Measurements from ENCODE around the gene BARHL1. TPM values are rescaled to one million over a fixed set of nuclear protein-coding genes. Genes with fewer than 3 reads are reported as not detected.

Gene BARHL1
- total and polyA plus RNA-seq, 2 of the 4 experiments (the other 2 are of a cell fraction) = not detected

DNA sequence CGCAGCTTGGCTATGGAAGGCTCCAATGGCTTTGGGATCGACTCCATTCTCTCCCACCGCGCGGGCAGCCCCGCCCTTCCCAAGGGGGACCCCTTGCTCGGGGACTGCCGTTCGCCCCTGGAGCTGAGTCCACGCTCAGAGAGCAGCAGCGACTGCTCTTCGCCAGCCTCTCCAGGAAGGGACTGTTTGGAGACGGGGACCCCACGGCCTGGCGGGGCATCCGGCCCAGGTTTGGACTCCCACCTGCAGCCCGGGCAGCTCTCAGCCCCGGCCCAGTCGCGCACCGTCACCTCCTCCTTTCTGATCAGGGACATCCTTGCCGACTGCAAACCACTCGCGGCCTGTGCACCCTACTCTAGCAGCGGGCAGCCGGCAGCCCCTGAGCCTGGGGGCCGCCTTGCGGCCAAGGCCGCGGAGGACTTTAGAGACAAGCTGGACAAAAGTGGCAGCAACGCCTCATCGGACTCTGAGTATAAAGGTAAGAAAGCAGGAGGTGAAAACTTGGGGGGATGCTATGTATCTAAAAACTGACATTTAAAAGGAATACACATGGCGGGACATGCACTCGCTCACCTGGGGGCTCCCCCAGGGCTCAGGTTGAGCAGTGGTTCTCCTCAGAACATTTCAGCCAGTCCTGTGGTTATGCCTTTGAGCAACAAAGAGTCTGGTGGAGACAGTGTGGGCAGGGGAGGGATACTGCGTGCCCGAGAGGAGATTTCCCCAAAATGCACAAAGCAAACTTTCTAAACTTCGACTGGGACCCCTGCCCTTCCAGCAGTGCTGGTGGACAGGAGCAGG lies 579 bp downstream of the BARHL1 start:
- no peak overlapping the region for H2BK15ac ChIP-seq (ENCODE audit: low read depth, low read length)
- H3K9ac ChIP-seq (ENCODE audit: low read depth, low read length) = no peak overlapping the region
- no peak overlapping the region for H3K4me3 ChIP-seq (ENCODE audit: insufficient read depth, low read depth, low read length)
- no peak overlapping the region for H2BK120ac ChIP-seq (ENCODE audit: low read depth, low read length)
- CTCF ChIA-PET = no interaction called here
- H3K27me3 ChIP-seq (ENCODE audit: control insufficient read depth, insufficient read depth, low read length) = peaks cover 96% of the 10 kb centered on the region
- no peak overlapping the region for H3K4ac ChIP-seq (ENCODE audit: low read depth, low read length)
- dilution Hi-C loops (cut with HindIII; ENCODE audit: low sequenced_read_pairs, unreplicated experiment) (no loop called here), intact Hi-C loops (cut with micrococcal nuclease) (no loop called here), in situ Hi-C loops (cut with MboI; ENCODE audit: low sequenced_read_pairs) (no loop called here)
- H2AK5ac ChIP-seq (ENCODE audit: low read depth, low read length) = no peak overlapping the region
- DNase-seq (no peak), ATAC-seq (ENCODE audit: low read depth) (no peak)
- H3K4me1 ChIP-seq (ENCODE audit: control insufficient read depth, insufficient read depth, low read length) = no peaks in the 10 kb centered on the region
- H3K27ac ChIP-seq (ENCODE audit: insufficient read depth, low read length) = no peak overlapping the region
- H2AK9ac ChIP-seq (replicated peaks; ENCODE audit: low read depth, low read length, poor library complexity) = no peak overlapping the region
- H4K20me1 ChIP-seq (ENCODE audit: insufficient read depth, low read length) = peaks cover 52% of the 10 kb centered on the region
- H2BK5ac ChIP-seq (ENCODE audit: low read depth, low read length, poor library complexity, severe bottlenecking) = no peak overlapping the region
- H3K79me1 ChIP-seq (ENCODE audit: low read depth in 1 of 2, low read length in 2 of 2) = no peaks in the 10 kb centered on the region
- BruUV-seq (replicated peaks) = no TSS peak
- no peak overlapping the region for H3K14ac ChIP-seq (replicated peaks; ENCODE audit: low read depth, low read length)
- no peak overlapping the region for H3K23ac ChIP-seq (ENCODE audit: low read depth, low read length)
- no peak overlapping the region for H2AFZ ChIP-seq (replicated peaks; ENCODE audit: low read length, poor library complexity)
- no peak overlapping the region for H3K4me2 ChIP-seq (ENCODE audit: low read depth, low read length)
- no peak overlapping the region for H4K5ac ChIP-seq (ENCODE audit: low read depth, low read length)
- no peak overlapping the region for H2BK20ac ChIP-seq (ENCODE audit: low read depth, low read length)
- H4K8ac ChIP-seq (ENCODE audit: low read depth in 2 of 2, low read length in 2 of 2) = no peak overlapping the region
- 5% methylated on average over 14 of the region's 37 CpGs; no CpG with 5 or more reads in 1 of the 2 experiments for WGBS, 2 experiments (ENCODE audit: extremely low coverage in 2 of 2, insufficient read length in 1 of 2)
- H3K9me1 ChIP-seq (ENCODE audit: insufficient read depth, low read length) = no peaks in the 10 kb centered on the region; the same call in 1 of the 2 replicates
- peaks cover 2% of the 10 kb centered on the region for H3K9me3 ChIP-seq (ENCODE audit: control insufficient read depth, insufficient read depth, low read length)
- H3K18ac ChIP-seq (ENCODE audit: low read depth, low read length) = no peak overlapping the region
- H3K56ac ChIP-seq (ENCODE audit: extremely low read depth, insufficient read depth, low read length) = no peak overlapping the region
- POLR2A ChIA-PET (ENCODE audit: unreplicated experiment) = no interaction called here
- H3K36me3 ChIP-seq (ENCODE audit: control insufficient read depth, insufficient read depth, low read length) = no peaks in the 10 kb centered on the region
- TF ChIP-seq, protein P1, sequence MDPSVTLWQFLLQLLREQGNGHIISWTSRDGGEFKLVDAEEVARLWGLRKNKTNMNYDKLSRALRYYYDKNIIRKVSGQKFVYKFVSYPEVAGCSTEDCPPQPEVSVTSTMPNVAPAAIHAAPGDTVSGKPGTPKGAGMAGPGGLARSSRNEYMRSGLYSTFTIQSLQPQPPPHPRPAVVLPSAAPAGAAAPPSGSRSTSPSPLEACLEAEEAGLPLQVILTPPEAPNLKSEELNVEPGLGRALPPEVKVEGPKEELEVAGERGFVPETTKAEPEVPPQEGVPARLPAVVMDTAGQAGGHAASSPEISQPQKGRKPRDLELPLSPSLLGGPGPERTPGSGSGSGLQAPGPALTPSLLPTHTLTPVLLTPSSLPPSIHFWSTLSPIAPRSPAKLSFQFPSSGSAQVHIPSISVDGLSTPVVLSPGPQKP (IDR thresholded peaks at IDR 0.05; ENCODE audit: borderline replicate concordance, low read depth, low read length) = no peak
- TF ChIP-seq NFE2L2 (IDR thresholded peaks at IDR 0.05; ENCODE audit: low read depth, low read length) (no peak), SMC3 (IDR thresholded peaks at IDR 0.05; ENCODE audit: low read depth, low read length) (no peak), BHLHE40 (IDR thresholded peaks at IDR 0.05; ENCODE audit: low read depth, low read length) (no peak), MXI1 (IDR thresholded peaks at IDR 0.05; ENCODE audit: borderline replicate concordance, low read depth, low read length) (no peak), RFX5 (IDR thresholded peaks at IDR 0.05; ENCODE audit: low read depth, low read length) (no peak), FOS (IDR thresholded peaks at IDR 0.05; ENCODE audit: low read depth, low read length) (no peak), POLR2A (IDR thresholded peaks at IDR 0.05; ENCODE audit: low read depth, low read length) (no peak), CEBPB (IDR thresholded peaks at IDR 0.05; ENCODE audit: low read depth, low read length) (no peak), MAFK (IDR thresholded peaks at IDR 0.05; ENCODE audit: low read depth, low read length) (no peak), MAZ (IDR thresholded peaks at IDR 0.05; ENCODE audit: borderline replicate concordance, low read depth, low read length) (no peak), CHD1 (IDR thresholded peaks at IDR 0.05; ENCODE audit: low read depth, low read length) (no peak), RCOR1 (IDR thresholded peaks at IDR 0.05; ENCODE audit: insufficient replicate concordance, low read length) (no peak), RAD21 (IDR thresholded peaks at IDR 0.05; ENCODE audit: low read length) (no peak)
- TF ChIP-seq, protein P2, sequence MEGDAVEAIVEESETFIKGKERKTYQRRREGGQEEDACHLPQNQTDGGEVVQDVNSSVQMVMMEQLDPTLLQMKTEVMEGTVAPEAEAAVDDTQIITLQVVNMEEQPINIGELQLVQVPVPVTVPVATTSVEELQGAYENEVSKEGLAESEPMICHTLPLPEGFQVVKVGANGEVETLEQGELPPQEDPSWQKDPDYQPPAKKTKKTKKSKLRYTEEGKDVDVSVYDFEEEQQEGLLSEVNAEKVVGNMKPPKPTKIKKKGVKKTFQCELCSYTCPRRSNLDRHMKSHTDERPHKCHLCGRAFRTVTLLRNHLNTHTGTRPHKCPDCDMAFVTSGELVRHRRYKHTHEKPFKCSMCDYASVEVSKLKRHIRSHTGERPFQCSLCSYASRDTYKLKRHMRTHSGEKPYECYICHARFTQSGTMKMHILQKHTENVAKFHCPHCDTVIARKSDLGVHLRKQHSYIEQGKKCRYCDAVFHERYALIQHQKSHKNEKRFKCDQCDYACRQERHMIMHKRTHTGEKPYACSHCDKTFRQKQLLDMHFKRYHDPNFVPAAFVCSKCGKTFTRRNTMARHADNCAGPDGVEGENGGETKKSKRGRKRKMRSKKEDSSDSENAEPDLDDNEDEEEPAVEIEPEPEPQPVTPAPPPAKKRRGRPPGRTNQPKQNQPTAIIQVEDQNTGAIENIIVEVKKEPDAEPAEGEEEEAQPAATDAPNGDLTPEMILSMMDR (conservative IDR thresholded peaks at IDR 0.05; ENCODE audit: low read depth, low read length) = no peak
- TF ChIP-seq, protein P3, sequence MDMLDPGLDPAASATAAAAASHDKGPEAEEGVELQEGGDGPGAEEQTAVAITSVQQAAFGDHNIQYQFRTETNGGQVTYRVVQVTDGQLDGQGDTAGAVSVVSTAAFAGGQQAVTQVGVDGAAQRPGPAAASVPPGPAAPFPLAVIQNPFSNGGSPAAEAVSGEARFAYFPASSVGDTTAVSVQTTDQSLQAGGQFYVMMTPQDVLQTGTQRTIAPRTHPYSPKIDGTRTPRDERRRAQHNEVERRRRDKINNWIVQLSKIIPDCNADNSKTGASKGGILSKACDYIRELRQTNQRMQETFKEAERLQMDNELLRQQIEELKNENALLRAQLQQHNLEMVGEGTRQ (IDR thresholded peaks at IDR 0.05; ENCODE audit: low read depth, low read length) = no peak
- H4K91ac ChIP-seq (ENCODE audit: insufficient read depth, low read depth, low read length) = no peak overlapping the region

Measured in IMR-90 (cell line).